Sigmoid colon (tissue), 7 donors: ENCODE results near the gene SLC22A31. TPM values are rescaled to one million over a fixed set of nuclear protein-coding genes. Genes with fewer than 3 reads are reported as not detected.
A peak's percentile ranks its signal among the peaks of the same experiment; 100 is the strongest.

Experiments used
- DNase-seq: peaks from one replicate; pipeline ENCODE4 v3.0.0-alpha.2; 2019
- H3K27ac ChIP-seq, 4 donors: fragments of 200-600 bp; sonication (generic); one replicate each; pipeline ENCODE4 v1.5.1; 2016 to 2019; ENCODE audit warnings: mild to moderate bottlenecking in 1 of 4
- H3K27me3 ChIP-seq, 3 donors: fragments of 200-600 bp; sonication (generic); one replicate each; pipeline ENCODE4 v1.5.1; 2019; ENCODE audit warnings: mild to moderate bottlenecking in 1 of 3
- H3K36me3 ChIP-seq, 4 donors: fragments of 200-600 bp; sonication (generic); one replicate each; pipeline ENCODE4 v1.5.1; 2016 to 2019
- H3K4me1 ChIP-seq, 4 donors: fragments of 200-600 bp; sonication (generic); one replicate each; pipeline ENCODE4 v1.5.1; 2017 to 2019
- H3K4me3 ChIP-seq, 4 donors: fragments of 200-600 bp; sonication (generic); one replicate each; pipeline ENCODE4 v1.5.1; 2017 to 2019; ENCODE audit warnings: mild to moderate bottlenecking in 2 of 4, moderate library complexity in 1 of 4
- H3K9me3 ChIP-seq, 4 donors: fragments of 200-600 bp in 3 of 4; sonication (generic) in 3 of 4; one replicate each; pipeline versions ENCODE4 v1.5.1 to v1.6.1; 2013 to 2019
- EP300 ChIP-seq, 4 donors: sonication (generic); formaldehyde crosslinking; IDR thresholded peaks; one replicate each; pipeline ENCODE4 v1.6.1; 2017; ENCODE audit warnings: antibody characterized with exemption in 4 of 4
- POLR2A ChIP-seq, 2 donors: fragments of 450-650 bp; IDR thresholded peaks; one replicate each; pipeline ENCODE4 v1.6.1; 2016; ENCODE audit warnings: antibody characterized with exemption in 2 of 2, mild to moderate bottlenecking in 2 of 2, moderate library complexity in 2 of 2
- POLR2AphosphoS5 ChIP-seq, 4 donors: sonication (generic); formaldehyde crosslinking; IDR thresholded peaks; one replicate each; pipeline ENCODE4 v1.6.1; 2017; ENCODE audit warnings: antibody characterized with exemption in 4 of 4
- WGBS, 2 donors: extraction: QIAGEN DNeasy Blood & Tissue Kit; methylation state at CpG; one replicate each; pipeline ENCODE4 v1.1.7; 2013; 5-methylcytosine and 5-hydroxymethylcytosine counted together
- intact Hi-C: fragments of 100-400 bp; cut with DNase I; formaldehyde crosslinking; loops from one replicate; pipeline ENCODE4 v1.15.1; 2023
- polyA plus RNA-seq, 3 donors: library from polyadenylated mRNA; stranded (reverse); fragments of 200-250 nt; gene quantifications; one replicate each; pipeline ENCODE4 v1.2.3, GENCODE V29; 2013
- total RNA-seq, 4 donors: library from RNA; depleted of rRNA; stranded (reverse); fragments of >200 nt; gene quantifications; one replicate each; pipeline ENCODE4 v1.1.0, GENCODE V29; 2016
- TF ChIP-seq, protein P1 (sequence below), 4 experiments: fragments of 450-650 bp in 3 of 4; fragments of 200-600 bp in 1 of 4; IDR thresholded peaks; one replicate each; pipeline ENCODE4 v1.5.1; 2016 to 2019; ENCODE audit warnings: antibody characterized with exemption in 4 of 4, mild to moderate bottlenecking in 3 of 4, moderate library complexity in 2 of 4
- donor health status: healthy with polysubstance abuse.
- donor health status: Bipolar disorder and iron deficiency.
- donor health status: healthy.

The SLC22A31 gene
- total and polyA plus RNA-seq, 7 donors, result 0.87 TPM; not detected in 6

DNA sequence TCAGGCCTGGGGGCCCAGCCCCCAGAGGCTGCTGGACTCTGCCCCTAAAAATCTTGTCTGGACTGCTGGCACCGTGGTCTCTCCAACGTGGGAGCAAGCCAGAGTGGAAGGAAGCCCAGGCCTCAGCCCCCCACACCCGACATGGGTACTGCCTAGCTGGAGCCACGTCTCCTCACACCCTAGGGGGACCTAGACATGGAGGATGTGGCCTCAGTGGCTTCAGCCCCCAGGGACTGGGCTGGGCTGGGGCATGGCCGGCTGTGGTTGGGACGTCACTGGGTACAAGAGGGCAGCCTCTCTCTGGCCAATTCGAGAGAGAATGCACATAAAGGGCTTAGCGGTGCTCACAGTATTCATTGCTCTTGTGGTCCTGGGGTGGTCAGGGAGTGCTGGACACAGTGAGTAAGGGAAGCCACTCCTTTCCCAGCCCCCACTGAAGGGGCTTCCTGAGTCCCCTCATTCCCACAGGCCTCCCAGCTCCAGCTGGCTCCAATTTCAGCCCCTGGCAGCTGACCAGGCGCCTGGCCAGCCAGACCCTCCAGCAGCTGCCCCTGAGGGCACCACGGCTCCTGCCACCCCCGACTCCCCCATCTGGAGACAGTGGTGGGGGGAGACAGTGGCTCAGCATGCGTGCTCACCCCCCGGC, 27.7 kb downstream of the SLC22A31 start:
- intact Hi-C loops, result no loop called here
- Histone ChIP-seq H3K36me3 (no peaks in the 10 kb centered on the region), H3K4me3 (no peak overlapping the region), H3K4me1 (peaks cover 0 to 18% (median 14%) of the 10 kb centered on the region in 4 donors), H3K27ac (no peak overlapping the region), H3K27me3 (peaks cover 34 to 80% (median 54%) of the 10 kb centered on the region in 3 donors), H3K9me3 (no peaks in the 10 kb centered on the region)
- no peak for TF ChIP-seq POLR2A (IDR thresholded peaks at IDR 0.05)
- TF ChIP-seq POLR2AphosphoS5 (IDR thresholded peaks at IDR 0.05), result no peak
- TF ChIP-seq, protein P1, sequence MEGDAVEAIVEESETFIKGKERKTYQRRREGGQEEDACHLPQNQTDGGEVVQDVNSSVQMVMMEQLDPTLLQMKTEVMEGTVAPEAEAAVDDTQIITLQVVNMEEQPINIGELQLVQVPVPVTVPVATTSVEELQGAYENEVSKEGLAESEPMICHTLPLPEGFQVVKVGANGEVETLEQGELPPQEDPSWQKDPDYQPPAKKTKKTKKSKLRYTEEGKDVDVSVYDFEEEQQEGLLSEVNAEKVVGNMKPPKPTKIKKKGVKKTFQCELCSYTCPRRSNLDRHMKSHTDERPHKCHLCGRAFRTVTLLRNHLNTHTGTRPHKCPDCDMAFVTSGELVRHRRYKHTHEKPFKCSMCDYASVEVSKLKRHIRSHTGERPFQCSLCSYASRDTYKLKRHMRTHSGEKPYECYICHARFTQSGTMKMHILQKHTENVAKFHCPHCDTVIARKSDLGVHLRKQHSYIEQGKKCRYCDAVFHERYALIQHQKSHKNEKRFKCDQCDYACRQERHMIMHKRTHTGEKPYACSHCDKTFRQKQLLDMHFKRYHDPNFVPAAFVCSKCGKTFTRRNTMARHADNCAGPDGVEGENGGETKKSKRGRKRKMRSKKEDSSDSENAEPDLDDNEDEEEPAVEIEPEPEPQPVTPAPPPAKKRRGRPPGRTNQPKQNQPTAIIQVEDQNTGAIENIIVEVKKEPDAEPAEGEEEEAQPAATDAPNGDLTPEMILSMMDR (IDR thresholded peaks at IDR 0.05), result no peak
- 42 to 65% methylated on average over 13 of the region's 13 CpGs for WGBS, 2 donors
- DNase-seq, result no peak

DNA sequence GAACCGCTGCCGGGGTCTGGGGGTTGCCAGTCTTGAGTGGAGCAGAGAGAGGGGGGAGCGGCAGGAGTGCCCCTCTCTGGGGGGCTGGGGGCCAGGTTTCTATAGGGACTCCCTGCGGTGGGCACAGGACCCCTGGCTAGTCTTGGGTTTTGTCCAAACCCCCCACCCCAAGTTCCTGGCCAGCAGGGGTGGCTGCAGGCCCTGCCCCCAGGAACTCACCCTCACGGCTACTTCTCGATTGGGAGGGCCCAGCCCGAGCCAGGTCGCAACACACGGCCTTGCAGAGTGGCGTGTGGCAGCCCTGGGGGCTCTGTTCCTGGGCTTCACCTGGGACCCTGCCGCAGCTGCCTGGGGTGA, 28.2 kb downstream of the SLC22A31 start:
- Histone ChIP-seq H3K4me1 (peaks cover 0 to 23% (median 18%) of the 10 kb centered on the region in 4 donors), H3K9me3 (no peaks in the 10 kb centered on the region), H3K27ac (no peak overlapping the region), H3K36me3 (no peaks in the 10 kb centered on the region), H3K4me3 (no peak overlapping the region), H3K27me3 (peaks cover 37 to 80% (median 55%) of the 10 kb centered on the region in 3 donors)
- 52 to 79% methylated on average over 11 of the region's 11 CpGs for WGBS, 2 donors
- no peak for TF ChIP-seq POLR2AphosphoS5 (IDR thresholded peaks at IDR 0.05)
- TF ChIP-seq, protein P1 (IDR thresholded peaks at IDR 0.05), result no peak
- TF ChIP-seq POLR2A (IDR thresholded peaks at IDR 0.05), result no peak
- TF ChIP-seq EP300 (IDR thresholded peaks at IDR 0.05), result no peak
- DNase-seq, result no peak
- intact Hi-C loops, result no loop called here

DNA sequence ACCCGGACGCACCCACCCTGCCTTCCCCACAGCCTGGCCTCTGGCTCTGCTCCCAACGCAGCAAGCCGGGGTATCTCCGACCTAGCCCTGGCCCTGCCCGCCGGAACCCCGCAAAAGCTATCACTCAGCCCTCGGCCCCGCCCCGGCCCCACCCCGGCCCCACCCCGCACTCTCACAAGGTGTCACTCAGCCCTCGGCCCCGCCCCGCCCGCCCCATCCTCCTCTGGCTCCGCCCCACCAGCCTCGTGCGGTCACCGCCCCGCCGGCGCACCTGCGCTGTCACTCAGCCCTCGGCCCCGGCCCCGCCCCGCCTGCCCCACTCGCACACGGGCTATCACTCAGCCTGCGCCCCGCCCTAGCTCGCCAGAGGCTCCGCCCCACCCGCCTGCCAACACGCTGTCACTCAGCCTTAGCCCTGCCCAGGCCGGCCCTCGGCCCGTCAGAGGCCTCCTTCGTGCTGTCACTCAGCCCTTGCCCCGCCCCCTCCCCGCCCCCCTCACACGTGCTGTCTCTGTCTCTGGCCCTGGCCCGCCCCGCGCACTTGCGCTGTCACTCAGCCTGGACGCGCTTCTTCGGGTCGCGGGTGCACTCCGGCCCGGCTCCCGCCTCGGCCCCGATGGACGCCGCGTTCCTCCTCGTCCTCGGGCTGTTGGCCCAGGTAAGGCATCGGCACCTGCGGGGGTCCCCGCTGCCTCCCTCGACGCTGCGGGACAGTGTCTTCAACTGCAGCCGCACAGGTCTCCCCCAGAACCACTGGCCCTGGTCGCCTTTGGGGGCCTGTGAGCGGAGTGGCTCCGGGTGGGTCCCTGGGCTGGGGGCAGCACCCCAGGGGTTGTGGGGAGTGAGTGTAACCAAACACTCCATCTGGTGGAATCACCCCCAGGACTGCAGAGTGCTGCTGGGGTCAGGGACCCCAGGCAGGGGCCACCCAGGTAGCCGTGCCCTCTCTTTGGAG, 28.8 kb downstream of the SLC22A31 start, which contains the start of gene CDH15:
TSS of gene CDH15 (plus strand) at position 533 of the 955 bp plus-strand sequence. CDS start at position 617, 84 bp downstream.
- Histone ChIP-seq H3K4me3 (peak within 1 kb of the TSS in 2 of 4 donors; percentile 21 to 34), H3K4me1 (peaks cover 0 to 25% (median 21%) of the 10 kb centered on the region in 4 donors), H3K9me3 (no peaks in the 10 kb centered on the region), H3K27me3 (peaks cover 42 to 80% (median 57%) of the 10 kb centered on the region in 3 donors), H3K36me3 (no peaks in the 10 kb centered on the region), H3K27ac (no peak within 1 kb of the TSS)
- DNase-seq, result peak; percentile 88
- TF ChIP-seq, protein P1 (IDR thresholded peaks at IDR 0.05), result no peak
- intact Hi-C loops, result no loop called here
- 4 to 6% methylated on average over 74 of the region's 74 CpGs for WGBS, 2 donors

DNA sequence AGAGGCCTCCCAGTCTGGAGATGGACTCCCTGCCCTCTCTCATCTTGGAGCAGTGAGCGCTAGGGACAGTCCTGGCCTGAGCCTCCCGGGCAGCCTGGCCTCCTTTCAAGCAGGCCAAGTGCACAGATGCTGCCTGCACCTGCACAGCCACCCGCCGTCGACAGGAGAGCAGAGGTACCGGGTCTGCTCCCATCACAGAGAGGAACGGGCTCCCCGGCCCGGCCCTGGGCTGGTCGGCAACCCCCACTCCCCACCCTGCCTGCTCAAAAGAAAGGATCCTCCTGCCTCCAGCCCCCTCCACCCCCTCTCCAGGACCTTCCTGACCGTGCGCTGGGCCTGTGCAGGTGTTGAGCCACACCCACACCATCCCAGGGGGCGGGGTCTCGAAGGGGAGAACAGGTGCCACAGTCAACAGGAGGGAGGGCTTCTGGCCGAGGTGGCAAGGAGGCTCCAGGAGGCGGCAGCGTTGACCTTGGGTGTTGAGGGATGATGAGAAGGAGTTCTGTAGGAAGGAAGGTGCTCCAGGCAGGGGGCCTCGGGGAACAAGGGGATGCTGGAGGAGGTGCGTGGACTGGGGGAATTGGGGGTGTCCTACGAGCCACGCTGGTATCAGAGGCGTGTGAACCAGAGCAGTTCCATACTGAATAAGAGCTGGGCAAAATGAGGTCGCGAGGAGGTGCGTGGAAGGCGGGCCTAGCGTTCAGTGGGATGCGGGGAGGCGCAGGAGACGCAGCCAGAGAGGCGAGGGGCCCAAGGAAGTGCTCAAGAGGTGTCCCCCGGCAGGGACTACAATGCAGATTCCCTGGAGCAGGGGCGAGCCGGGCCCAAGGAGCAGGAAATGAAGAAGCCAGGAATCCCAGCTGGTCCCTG, 29.8 kb downstream of the SLC22A31 start:
- Histone ChIP-seq H3K9me3 (no peaks in the 10 kb centered on the region), H3K4me3 (peak overlapping the region in 2 of 4 donors; percentile 21 to 34), H3K4me1 (peaks cover 0 to 25% (median 21%) of the 10 kb centered on the region in 4 donors), H3K36me3 (no peaks in the 10 kb centered on the region), H3K27ac (no peak overlapping the region), H3K27me3 (peaks cover 42 to 76% (median 61%) of the 10 kb centered on the region in 3 donors)
- 4 to 14% methylated on average over 34 of the region's 34 CpGs for WGBS, 2 donors
- TF ChIP-seq POLR2AphosphoS5 (IDR thresholded peaks at IDR 0.05) (no peak), POLR2A (IDR thresholded peaks at IDR 0.05) (no peak), EP300 (IDR thresholded peaks at IDR 0.05) (no peak)
- TF ChIP-seq, protein P1 (IDR thresholded peaks at IDR 0.05), result no peak
- intact Hi-C loops, result no loop called here
- no peak for DNase-seq
